Kidney (tissue), 14 donors: ENCODE results near the gene TIAM2. TPM values are rescaled to one million over a fixed set of nuclear protein-coding genes. Genes with fewer than 3 reads are reported as not detected.
A peak's percentile ranks its signal among the peaks of the same experiment; 100 is the strongest.

Experiments used
- DNase-seq, 5 donors: peaks; one replicate each; pipeline ENCODE4 v3.0.0-alpha.2; 2013 to 2020
- FAIRE-seq: peaks from 2 replicates; lab custom pipeline; 2012; peaks lifted over from hg19 to GRCh38; lab: Jason Lieb, UNC
- H3K27ac ChIP-seq, 2 donors: one replicate each; pipeline ENCODE4 v1.7.0; 2013; ENCODE audit warnings: low read depth in 2 of 2, low read length in 2 of 2, inconsistent platforms in 1 of 2
- H3K27me3 ChIP-seq: one replicate; pipeline ENCODE4 v1.7.1; 2013; ENCODE audit warnings: low read length, inconsistent platforms; ENCODE audit not compliant: control insufficient read depth, insufficient read depth
- H3K36me3 ChIP-seq, 3 donors: one replicate each; pipeline versions ENCODE4 v1.7.0 to v1.7.1; 2013; ENCODE audit warnings: low read length in 3 of 3, control low read depth in 1 of 3, inconsistent platforms in 1 of 3; ENCODE audit not compliant: insufficient read depth in 3 of 3, control insufficient read depth in 2 of 3
- H3K4me1 ChIP-seq, 3 donors: one replicate each; pipeline versions ENCODE4 v1.7.0 to v1.7.1; 2013; ENCODE audit warnings: low read length in 3 of 3, inconsistent platforms in 1 of 3, low read depth in 1 of 3; ENCODE audit not compliant: control insufficient read depth in 2 of 3, insufficient read depth in 2 of 3
- H3K4me3 ChIP-seq, 3 donors: one replicate each; pipeline versions ENCODE4 v1.7.0 to v1.8.1; 2013; ENCODE audit warnings: low read length in 3 of 3, control low read depth in 1 of 3, inconsistent platforms in 1 of 3
- H3K9ac ChIP-seq, 3 donors: one replicate each; pipeline versions ENCODE4 v1.7.0 to v1.7.1; 2013; ENCODE audit warnings: low read length in 3 of 3, control low read depth in 1 of 3, inconsistent platforms in 1 of 3
- H3K9me3 ChIP-seq, 3 donors: one replicate each; pipeline versions ENCODE4 v1.7.0 to v1.7.1; 2013; ENCODE audit warnings: low read length in 3 of 3, control low read depth in 1 of 3, inconsistent platforms in 1 of 3; ENCODE audit not compliant: control insufficient read depth in 2 of 3, insufficient read depth in 1 of 3
- intact Hi-C: fragments of 100-400 bp; cut with DNase I; formaldehyde crosslinking; loops from one replicate; pipeline ENCODE4 v1.11.1; 2022
- polyA plus RNA-seq: library from polyadenylated mRNA; stranded (reverse); fragments of 350-450 nt; fragmentation: Illumina TruSeq; extraction: RNeasy Lipid Tissue Mini Kit (QIAGEN cat#74804); gene quantifications from one replicate; pipeline ENCODE4 v1.2.3, GENCODE V29; 2014; ENCODE audit warnings: low read depth, low replicate concordance; ENCODE audit not compliant: insufficient read depth
- total RNA-seq: library from RNA; stranded (reverse); fragmentation: NEBNext Ultra II Directional; extraction: Animal tissue kit (Norgen Biotek cat#: 25700); gene quantifications from one replicate; pipeline ENCODE4 v1.2.1, GENCODE V29; 2021
- TF ChIP-seq, protein P1 (sequence below): IDR thresholded peaks from 3 replicates; pipeline ENCODE4 v1.5.1; 2012; ENCODE audit warnings: mild to moderate bottlenecking, moderate library complexity, borderline replicate concordance; ENCODE audit not compliant: insufficient read depth; ENCODE audit errors: extremely low read depth
- donor health status: control.
- donor health status: control.
- donor health status: control.
- donor health status: control.
- donor health status: control.
- donor health status: DM: yes; HTN: yes; CAD: no.
- donor health status: Normal renal cell carcinoma (clear cell type).

The TIAM2 gene
- total and polyA plus RNA-seq, 2 donors from 2014 or later, result 6.8 to 7.6 TPM

DNA sequence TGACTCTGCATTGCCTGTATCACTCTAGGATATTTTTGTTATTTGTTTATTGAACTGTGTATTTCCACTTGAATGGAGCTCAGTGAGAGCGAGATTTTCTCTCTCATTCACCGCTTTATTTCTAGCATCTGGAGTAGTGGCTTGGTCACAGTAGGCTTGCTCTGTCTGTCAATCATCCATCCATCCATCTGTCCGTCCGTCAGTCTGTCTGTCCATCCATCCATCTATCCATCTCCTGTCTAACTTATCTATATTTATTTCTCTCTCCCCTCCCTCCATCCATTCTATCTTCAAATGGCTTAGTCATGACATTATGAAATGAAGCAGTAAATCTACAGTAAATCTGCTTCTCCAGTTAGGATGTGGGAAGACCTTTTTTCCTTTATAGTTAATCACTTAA is 94.6 kb downstream of the TIAM2 start:
- H3K9me3 ChIP-seq, result no peaks in the 10 kb centered on the region

DNA sequence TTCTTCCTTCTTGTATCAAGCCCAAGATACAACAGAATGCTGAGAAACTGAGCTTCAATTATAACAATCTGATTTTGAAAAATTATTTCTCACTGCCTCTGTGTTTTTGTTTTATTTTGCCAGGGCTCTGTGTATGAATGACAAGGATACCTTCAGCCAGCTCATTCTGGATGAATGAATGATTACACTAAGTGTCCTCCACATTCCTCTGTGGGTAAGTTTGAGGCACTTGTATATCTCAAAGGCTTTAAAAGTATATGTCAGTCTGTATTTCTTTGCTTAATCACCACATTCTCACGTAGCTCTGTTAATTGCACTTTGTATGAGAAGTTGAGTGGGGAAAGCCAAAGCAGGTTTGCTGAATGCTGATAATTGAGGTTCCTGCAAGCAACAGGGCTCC is 95.1 kb downstream of the TIAM2 start:
- no peak for FAIRE-seq
- DNase-seq, result no peak
- no peak overlapping the region for H3K9ac ChIP-seq

More for the DNA sequence above, 94.6 kb downstream of the TIAM2 start:
- Histone ChIP-seq H3K9ac (no peak overlapping the region), H3K4me1 (no peaks in the 10 kb centered on the region), H3K36me3 (no peaks in the 10 kb centered on the region), H3K27ac (no peak overlapping the region), H3K4me3 (no peak overlapping the region), H3K27me3 (no peaks in the 10 kb centered on the region)
- intact Hi-C loops, result no loop called here
- FAIRE-seq, result no peak
- TF ChIP-seq, protein P1, sequence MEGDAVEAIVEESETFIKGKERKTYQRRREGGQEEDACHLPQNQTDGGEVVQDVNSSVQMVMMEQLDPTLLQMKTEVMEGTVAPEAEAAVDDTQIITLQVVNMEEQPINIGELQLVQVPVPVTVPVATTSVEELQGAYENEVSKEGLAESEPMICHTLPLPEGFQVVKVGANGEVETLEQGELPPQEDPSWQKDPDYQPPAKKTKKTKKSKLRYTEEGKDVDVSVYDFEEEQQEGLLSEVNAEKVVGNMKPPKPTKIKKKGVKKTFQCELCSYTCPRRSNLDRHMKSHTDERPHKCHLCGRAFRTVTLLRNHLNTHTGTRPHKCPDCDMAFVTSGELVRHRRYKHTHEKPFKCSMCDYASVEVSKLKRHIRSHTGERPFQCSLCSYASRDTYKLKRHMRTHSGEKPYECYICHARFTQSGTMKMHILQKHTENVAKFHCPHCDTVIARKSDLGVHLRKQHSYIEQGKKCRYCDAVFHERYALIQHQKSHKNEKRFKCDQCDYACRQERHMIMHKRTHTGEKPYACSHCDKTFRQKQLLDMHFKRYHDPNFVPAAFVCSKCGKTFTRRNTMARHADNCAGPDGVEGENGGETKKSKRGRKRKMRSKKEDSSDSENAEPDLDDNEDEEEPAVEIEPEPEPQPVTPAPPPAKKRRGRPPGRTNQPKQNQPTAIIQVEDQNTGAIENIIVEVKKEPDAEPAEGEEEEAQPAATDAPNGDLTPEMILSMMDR, result no peak
- DNase-seq, result no peak

DNA sequence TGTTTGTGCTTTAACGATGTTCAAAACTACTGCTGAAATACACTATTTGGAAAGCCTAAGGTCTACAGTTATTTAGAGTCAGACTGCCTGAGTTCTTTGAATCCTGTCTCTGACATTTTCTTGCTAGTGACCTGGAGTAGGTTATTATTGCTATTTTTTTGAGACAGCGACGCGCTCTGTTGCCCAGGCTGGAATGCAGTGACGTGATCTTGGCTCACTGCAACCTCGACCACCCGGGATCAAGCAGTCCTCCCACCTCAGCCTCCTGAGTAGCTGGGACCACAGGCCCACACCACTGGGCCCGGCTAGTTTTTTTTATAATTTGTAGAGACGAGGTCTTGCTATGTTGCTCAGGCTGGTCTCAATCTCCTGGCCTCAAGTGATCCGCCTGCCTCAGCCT is 96.6 kb downstream of the TIAM2 start:
- FAIRE-seq, result no peak
- no peak overlapping the region for H3K4me3 ChIP-seq
- H3K36me3 ChIP-seq, result no peaks in the 10 kb centered on the region
- intact Hi-C loops, result no loop called here
- H3K27me3 ChIP-seq, result no peaks in the 10 kb centered on the region
- TF ChIP-seq, protein P1, result no peak
- peaks cover 0 to 1% (median 0%) of the 10 kb centered on the region in 3 donors for H3K9me3 ChIP-seq
- peak in 2 of 5 donors; percentile 19 to 34 for DNase-seq
- no peaks in the 10 kb centered on the region for H3K4me1 ChIP-seq
- no peak overlapping the region for H3K9ac ChIP-seq
- no peak overlapping the region for H3K27ac ChIP-seq

More for the DNA sequence above, 95.1 kb downstream of the TIAM2 start:
- TF ChIP-seq, protein P1, result no peak
- Histone ChIP-seq H3K9me3 (no peaks in the 10 kb centered on the region), H3K27me3 (no peaks in the 10 kb centered on the region), H3K4me3 (no peak overlapping the region), H3K4me1 (no peaks in the 10 kb centered on the region), H3K36me3 (no peaks in the 10 kb centered on the region), H3K27ac (no peak overlapping the region)
- intact Hi-C loops, result no loop called here

DNA sequence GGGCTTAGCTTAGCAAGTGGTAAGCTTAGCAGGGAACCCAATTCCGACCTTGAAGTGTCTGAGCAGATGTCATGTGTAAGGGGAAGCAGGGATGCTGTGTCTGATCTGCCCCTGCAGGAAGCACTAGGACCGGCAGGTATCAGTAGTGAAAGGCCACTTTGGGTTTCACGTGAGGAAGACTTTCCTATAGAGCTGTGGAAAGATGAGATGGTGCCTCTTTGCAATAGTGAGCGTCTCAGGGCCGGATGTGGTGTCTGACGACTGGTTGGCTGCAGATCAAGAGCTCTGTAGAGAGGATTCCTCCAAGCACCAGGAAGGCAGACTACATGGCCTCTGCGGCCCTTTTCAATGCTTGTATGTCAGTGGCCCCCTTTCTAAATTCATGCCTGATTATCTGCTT is 98.3 kb downstream of the TIAM2 start:
- DNase-seq (no peak), FAIRE-seq (no peak)
- intact Hi-C loops, result no loop called here
- H3K36me3 ChIP-seq, result no peaks in the 10 kb centered on the region
- TF ChIP-seq, protein P1, result no peak
- H3K27ac ChIP-seq, result no peak overlapping the region
- no peak overlapping the region for H3K4me3 ChIP-seq
- no peaks in the 10 kb centered on the region for H3K4me1 ChIP-seq
- peaks cover 0 to 4% (median 0%) of the 10 kb centered on the region in 3 donors for H3K9me3 ChIP-seq
- no peaks in the 10 kb centered on the region for H3K27me3 ChIP-seq
- no peak overlapping the region for H3K9ac ChIP-seq
